Fibroblast of mammary gland (primary cell): ENCODE data around the gene ARHGAP26.

ENCODE experiments used
- DNase-seq: peaks from one replicate; pipeline ENCODE4 v3.0.0-alpha.2; 2010; ENCODE audit warnings: low read depth
- H3K4me3 ChIP-seq: 2 replicates; pipeline ENCODE4 v1.5.1; 2011; ENCODE audit warnings: low read depth, mild to moderate bottlenecking, low read length, moderate library complexity; ENCODE audit not compliant: control insufficient read depth
- TF ChIP-seq, protein P1 (sequence below): conservative IDR thresholded peaks from 2 replicates; pipeline ENCODE4 v1.5.1; 2011; ENCODE audit warnings: low read depth, low read length, inconsistent platforms; ENCODE audit not compliant: control insufficient read depth, insufficient read depth

ARHGAP26 gene

DNA sequence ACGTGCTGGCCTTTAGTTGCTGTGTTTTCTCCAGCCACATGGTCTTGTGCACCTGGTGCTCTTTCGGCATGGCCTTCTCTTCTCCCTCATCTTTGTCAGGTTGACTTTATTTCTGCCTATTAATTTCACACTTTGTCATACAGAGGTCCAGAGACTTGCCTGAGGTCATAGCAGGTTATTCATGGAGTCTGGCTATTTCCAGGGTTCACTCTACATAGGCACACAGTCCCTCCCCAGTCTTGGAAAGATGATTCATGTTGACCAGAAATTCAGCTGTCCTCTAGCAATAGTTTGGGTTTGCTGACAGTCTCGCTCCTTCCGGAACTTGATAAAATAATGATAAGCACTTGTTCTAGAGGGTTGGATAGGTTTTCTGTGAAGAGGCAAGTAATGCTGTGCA lies 81.6 kb downstream of the ARHGAP26 start:
- no peak for DNase-seq
- TF ChIP-seq, protein P1, sequence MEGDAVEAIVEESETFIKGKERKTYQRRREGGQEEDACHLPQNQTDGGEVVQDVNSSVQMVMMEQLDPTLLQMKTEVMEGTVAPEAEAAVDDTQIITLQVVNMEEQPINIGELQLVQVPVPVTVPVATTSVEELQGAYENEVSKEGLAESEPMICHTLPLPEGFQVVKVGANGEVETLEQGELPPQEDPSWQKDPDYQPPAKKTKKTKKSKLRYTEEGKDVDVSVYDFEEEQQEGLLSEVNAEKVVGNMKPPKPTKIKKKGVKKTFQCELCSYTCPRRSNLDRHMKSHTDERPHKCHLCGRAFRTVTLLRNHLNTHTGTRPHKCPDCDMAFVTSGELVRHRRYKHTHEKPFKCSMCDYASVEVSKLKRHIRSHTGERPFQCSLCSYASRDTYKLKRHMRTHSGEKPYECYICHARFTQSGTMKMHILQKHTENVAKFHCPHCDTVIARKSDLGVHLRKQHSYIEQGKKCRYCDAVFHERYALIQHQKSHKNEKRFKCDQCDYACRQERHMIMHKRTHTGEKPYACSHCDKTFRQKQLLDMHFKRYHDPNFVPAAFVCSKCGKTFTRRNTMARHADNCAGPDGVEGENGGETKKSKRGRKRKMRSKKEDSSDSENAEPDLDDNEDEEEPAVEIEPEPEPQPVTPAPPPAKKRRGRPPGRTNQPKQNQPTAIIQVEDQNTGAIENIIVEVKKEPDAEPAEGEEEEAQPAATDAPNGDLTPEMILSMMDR = no peak
- no peak overlapping the region for H3K4me3 ChIP-seq

DNA sequence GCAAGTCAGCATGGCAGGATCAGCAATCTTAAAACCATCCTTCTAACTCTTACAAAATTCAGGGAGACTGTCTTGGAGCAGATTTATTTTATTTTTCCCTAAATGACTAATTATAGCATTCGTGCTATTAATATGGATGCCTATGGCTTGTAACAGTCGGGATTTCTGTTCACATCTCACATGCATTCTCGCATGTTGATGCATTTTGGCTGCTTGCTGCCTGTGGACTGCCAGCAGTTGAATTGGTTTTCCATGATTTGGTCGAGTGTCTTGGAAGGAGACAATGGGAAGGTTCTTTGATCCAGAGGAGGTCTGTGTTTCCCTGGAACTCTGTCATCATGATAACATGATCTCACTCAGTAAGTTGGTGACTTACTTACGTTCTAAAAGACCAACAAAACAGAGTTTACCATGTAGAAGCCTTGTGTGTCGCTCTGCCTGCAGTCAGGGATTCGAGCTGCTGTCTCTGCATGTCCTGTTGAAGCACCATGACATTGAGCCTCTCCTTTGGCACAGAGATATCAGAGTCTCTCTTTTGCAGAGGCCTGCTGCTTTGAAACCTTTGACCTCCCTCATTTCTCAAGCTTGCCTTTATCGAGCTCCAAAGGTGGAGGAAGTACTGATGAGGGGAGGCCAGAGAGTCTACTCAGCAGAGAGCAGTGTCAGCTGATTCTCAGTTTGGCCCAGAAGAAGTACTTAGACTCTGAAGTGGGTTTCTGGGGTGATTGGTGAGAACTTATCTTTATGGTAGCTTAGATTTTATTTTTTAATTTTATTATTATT lies 82.4 kb downstream of the ARHGAP26 start:
- no peak overlapping the region for H3K4me3 ChIP-seq
- DNase-seq = no peak
- TF ChIP-seq, protein P1 = no peak

DNA sequence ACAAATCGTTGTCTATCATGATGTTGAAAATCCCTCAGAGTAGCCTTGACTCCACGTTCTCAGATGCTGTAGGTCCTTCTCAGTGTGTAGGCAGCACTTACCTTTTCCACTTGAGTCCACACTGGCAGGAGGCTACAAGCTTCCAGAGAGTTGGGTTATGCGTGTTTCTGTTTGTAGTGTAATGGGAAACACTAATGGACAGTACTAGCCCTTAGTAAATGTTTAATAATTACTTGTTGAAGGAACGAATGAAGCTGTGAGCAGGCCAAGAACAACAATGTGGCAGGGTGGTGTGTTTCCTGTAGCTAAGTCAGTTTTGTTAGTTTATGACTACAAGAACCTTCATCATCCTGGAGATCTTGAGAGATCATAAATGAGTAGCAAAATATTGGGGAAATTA lies 83.5 kb downstream of the ARHGAP26 start:
- no peak for DNase-seq
- no peak overlapping the region for H3K4me3 ChIP-seq
- TF ChIP-seq, protein P1 = no peak

DNA sequence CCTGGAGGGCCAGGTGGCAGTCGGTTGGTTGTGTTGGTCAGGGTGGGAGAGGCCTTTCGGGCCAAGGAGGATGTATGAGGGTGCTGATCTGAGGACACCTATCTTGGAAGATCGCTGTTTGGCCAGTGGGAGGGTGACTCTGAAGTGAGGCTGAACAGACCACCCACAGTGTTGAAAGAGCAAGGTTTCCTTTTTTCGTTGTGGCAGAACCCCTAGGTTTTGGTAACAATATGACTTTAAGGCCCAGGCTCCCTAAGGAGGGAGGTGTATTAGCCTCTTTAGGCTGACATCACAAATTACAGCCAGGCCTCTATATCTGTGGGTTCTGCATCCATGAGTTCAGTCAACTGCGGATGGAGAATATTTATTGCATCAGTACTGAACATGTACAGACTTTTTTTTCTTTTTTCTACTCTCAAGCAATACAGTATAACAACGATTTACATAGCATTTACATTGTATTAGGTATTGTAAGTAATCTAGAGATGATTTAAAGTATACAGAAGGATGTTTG lies 86.1 kb downstream of the ARHGAP26 start:
- DNase-seq = no peak
- no peak overlapping the region for H3K4me3 ChIP-seq
- TF ChIP-seq, protein P1 = no peak

DNA sequence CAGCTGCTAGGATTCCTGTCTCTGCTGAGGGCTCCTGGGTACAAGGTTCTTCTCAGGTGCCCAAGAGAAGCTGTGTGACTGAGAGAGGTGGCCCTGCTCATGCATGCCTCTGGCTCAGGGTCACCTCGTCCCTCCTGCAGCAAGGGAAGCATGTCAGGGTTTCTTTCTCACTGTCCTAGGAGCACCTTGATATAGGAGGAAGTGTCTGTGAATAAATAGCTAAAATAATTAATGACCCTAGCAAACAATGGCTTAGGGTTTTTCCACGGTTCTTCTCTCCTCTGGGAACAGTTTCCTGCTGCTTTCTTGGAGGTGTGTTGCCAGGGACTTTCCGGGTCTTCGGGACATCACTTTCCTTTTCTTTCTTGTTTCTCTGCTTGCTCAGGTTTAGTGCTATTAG lies 87.2 kb downstream of the ARHGAP26 start:
- DNase-seq = no peak
- TF ChIP-seq, protein P1 = no peak
- no peak overlapping the region for H3K4me3 ChIP-seq

DNA sequence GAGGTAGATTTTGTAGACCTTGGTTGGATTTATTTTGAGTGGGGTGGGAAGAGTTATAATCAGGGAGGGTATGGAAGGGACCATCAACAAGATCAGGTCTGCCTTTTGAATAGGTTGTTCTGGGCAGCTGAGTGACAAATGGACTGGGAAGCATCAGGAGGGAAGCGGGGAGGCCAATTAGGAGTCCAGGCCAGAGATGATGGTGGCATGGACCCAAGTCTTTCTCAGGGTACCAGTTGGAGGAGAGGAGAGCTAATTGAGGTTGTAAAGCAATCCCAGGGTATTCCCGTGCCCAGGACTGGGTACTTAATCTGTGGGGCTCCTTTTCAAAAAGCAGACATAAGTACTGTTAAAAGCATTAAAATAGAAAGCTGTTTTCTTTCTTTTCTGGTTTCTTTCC lies 88.9 kb downstream of the ARHGAP26 start:
- no peak overlapping the region for H3K4me3 ChIP-seq
- no peak for DNase-seq
- TF ChIP-seq, protein P1 = no peak
